Hindlimb muscle (tissue), 1 donor: ENCODE data around the gene OOEP. TPM values are rescaled to one million over a fixed set of nuclear protein-coding genes. Genes with fewer than 3 reads are reported as not detected.

Experiments used
- DNase-seq: peaks from one replicate; pipeline ENCODE4 v3.0.0-alpha.2; 2013
- polyA plus RNA-seq: library from polyadenylated mRNA; unstranded; fragments of 120-200 nt; gene quantifications from one replicate; pipeline ENCODE4 v1.2.1, GENCODE V29; 2013; ENCODE audit not compliant: insufficient read length

Gene OOEP
- polyA plus RNA-seq, 1 donor, result 0.36 TPM

DNA sequence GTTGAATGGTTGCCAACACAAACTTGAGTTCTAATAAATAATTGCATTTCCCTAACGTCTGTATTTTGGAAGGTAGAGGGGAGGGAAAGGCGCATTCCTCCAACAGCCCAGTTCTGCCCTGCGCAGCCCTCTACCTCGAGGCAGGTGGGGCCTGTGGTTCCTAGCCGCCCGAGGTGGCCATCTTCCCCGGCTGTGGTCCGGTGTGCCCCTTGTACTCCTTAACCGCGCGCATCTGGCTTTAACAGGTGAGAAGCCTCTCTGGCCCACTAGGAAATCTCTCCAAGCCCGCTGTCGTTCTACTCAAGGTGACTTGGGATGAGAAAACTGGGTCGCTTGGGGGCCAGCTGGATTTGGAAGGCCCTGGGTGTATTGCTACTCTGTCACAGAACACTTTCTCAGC lies 5.6 kb downstream of the OOEP start:
- no peak for DNase-seq

DNA sequence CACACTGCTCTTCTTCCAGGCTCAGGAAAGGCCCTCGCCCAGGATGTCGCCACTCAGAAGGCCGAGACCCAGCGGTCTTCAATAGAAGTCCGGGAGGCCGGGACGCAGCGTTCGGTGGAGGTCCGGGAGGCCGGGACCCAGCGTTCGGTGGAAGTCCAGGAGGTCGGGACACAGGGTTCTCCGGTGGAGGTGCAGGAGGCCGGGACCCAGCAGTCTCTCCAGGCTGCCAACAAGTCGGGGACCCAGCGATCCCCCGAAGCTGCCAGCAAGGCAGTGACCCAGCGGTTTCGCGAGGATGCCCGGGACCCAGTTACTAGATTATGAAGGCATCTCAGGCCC lies 6.2 kb downstream of the OOEP start:
- no peak for DNase-seq

DNA sequence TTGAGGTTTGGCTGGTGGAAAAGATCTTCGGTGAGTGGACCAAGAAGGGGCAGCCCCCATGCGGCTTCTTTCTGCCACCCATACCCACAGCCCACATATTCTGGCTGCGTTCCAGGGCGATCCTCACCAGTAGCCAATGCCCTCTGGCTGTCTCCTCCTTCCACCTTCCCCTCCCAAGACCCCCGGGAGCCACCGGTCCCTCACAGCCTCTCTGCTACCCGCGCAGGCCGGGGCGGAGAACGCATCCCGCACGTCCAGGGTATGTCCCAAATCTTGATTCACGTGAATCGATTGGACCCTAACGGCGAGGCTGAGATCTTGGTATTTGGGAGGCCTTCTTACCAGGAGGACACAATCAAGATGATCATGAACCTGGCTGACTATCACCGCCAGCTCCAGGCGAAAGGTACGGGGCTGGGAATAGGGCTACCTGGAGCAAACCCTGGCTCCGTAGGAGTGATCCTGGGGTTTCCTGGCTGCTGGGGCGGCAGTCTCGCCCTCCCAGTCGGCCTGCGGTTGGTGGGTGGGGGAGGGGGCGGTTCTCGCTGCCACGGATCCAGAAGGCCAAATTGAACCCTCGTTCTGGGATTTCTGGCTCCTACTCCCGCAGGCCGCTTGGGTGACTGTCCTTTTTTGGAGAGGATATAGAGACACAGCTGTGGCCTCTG lies 6.7 kb downstream of the OOEP start:
- DNase-seq, result no peak

DNA sequence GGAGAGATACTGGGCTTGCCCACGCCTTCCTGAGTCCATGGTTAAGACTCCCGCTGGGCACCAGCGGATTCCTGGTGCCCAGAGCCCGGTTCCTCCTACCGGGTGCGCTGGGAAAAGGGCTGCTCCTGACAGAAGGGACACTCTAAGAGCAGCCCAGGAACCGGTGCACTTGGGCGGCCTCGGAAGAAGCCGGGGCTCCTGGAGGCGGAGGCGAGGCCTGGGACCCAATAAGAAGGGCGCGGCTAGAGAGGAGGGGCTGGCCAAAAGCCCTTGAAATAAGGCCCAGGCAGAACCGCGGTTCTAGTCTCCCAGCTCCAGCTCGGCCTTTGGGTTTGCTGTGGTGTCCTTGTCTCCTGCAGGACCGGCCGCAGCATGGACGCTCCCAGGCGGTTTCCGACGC lies 7.3 kb downstream of the OOEP start, which contains the start of gene KHDC3L:
TSS of gene KHDC3L (plus strand) at position 301 of the 400 bp plus-strand sequence. CDS start at position 373, 72 bp downstream.
- no peak for DNase-seq

DNA sequence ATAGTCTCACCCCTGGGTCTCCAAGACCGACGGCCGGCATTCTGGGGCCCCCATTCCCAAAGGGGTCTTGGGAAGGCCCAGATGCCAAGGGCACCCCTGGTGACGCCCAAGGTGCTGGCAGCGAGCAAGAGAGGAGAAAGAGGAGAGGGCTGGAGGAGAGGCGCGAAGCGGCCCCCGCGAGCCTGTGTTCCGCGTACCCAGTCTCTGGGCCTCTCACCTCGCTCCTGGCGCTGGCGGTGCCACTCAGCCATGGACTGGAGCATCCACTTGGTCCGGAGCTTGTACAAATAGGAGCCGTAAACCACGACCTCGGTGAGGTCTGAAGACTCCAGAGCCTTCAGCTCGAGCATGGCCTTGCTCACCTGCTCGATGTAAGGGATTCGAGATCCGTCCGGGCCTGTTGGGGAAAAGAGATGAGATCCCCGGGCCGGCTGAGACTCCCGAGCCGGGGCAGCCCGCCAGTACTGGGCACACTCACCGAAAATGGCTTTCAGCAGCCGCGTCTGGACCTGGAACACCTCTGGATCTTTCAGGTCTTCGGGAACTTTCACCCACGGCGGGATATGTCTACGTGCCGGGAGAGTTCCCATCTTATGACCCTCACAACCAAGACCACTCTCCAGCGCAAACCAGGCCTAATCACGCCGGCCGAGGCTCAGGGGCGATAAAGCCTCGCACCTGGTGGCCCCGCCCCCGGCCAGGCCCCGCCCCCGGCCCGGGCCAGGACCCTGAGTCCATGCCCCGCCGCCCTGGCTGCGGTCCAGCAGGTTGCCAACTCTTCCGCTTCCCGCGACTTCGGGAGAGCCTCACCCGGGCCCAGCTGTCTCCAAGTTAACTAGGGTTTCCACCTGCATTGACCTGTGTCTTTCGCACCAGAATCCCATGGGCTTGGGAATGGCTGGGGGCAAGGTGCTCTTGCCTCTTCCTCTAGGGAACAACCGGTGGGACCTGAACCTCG lies 15.8 kb downstream of the OOEP start, which contains the start of gene DPPA5:
TSS of gene DPPA5 (minus strand) at position 641 of the 958 bp plus-strand sequence. CDS start at position 590, 51 bp downstream.
- DNase-seq, result no peak

DNA sequence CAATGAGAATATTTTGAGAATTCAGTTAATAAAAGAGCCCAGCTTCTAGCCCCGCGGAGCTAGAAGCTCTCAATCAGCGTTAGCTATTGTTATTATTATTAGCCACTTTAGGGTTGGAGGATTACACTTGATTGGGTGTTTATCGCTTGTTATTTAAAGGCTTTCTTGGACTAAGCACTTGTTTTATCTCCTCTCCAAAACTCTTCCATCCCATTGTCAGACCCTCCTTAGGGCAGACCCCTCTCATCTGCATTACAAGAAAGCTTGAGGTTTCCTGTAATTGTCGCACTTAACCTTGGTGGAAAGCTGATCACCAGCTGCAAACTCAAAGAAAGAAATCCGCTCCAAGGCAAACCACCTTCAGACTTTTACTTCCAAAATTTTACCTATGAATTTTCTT lies 20.4 kb downstream of the OOEP start:
- no peak for DNase-seq

DNA sequence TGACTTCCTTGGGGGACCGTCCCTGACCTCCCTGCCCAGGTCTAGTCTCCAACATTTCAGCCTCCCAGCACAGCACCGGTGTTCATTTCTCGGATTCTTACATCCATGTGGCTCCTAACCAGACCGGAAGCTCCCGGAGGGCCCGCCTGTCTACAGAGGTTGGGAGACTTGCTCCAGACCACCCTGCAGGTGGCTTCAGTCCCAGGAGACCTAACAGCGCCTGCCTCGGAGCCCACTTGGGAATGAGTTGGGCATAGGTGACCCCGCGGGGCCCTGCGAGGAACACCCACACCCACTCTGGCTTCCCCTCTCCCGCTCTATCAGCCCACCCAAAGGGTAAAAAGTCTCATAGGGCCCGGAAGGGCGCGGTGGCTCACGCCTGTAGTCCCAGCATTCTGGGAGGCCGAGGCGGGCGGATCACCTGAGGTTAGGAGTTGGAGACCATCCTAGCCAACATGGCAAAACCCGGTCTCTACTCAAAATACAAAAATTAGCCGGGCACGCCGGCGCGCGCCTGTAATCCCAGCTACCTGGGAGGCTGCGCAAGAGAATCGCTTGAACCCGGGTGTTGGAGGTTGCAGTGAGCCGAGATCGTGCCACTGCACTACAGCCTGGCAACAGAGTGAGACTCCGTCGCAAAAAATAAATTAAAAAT lies 21.0 kb downstream of the OOEP start:
- DNase-seq, result no peak

DNA sequence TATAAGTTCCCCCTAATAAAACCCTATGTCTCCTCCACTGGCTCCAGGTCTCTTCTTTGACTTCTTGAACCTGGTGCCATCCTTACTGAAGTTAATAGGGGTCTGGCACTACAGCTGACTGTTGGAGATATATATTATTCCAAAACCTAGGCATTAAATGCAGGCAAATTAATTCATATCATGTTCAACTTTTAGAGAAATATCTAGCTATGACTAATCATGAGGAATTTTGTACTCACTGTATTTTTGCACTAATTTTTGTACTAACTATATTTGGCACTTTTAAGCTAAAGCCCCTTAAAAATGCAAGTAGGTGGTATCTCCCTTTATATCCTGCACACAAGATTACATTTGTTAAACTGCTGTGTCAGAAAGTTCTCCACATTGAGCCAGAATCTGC lies 26.5 kb downstream of the OOEP start:
- DNase-seq, result no peak

DNA sequence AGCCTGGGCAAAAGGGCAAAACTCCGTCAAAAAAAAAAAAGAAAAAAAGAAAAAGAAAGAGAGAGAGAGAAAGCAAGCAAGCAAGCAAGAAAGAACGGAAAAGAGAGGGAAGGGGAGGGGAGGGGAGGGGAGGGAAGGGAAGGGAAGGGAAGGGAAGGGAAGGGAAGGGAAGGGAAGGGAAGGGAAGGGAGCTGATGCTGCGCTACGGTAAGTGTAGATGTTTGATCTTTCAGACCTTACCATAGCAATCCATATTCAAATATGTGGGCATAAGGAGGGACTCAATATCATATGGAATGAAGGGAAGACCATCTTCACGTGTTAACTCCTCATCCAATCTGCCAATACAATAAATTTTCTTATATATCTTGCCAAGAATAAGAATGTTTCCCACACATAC lies 27.5 kb downstream of the OOEP start:
- no peak for DNase-seq

DNA sequence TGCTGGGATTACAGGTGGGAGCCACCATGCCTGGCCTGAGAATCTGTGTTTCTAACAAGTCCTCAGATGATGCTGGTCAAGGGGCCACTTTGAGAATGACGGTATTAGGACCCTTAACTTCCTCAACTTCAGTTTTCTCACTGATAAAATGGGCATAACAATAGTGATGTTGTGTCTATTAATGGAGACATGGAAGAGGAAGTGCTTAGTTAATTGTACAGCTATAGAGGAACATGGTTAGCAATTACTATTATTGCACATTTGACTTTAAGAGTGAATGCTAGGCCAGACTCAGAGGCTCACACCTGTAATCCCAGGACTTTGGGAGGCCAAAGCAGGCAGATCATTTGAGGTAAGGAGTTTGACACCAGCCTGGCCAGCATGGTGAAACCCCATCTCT lies 28.4 kb downstream of the OOEP start:
- DNase-seq, result no peak

DNA sequence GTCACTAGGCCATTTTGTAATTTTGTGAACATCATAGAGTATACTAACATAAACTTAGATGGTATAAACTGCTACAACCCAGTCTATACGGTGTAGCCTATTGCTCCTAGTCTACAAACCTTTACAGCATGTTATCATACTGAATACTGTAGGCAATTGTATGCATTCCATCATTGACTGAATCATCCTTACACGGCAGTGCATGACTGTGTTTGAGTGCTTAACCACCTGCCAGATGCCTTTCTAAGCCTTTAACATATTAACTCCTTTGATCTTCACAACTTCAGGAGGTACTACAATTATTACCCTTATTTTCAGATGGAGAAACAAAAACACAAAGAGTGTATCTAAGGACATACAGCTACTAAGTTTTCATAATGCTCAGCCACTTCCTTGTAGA lies 29.6 kb downstream of the OOEP start:
- no peak for DNase-seq

DNA sequence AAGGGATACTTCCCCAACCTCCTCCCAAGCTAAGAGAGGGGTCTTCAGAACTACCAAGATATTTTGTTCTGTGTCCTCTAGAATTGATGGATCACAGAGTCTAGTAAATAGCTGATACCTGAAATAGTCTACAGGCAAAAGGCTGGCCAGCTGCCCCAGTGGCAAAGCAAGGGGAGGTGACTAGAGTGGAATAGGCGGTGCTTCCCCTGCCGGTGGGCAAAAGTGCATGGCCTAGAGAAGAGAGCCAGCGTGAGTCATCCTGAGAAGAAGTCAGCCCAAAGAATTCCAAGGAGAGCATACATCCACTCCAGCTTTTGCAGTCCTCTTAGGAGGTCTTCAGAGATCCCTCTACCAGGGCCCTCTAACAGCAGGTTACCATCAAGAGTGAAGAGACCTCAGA lies 30.4 kb downstream of the OOEP start:
- DNase-seq, result no peak

DNA sequence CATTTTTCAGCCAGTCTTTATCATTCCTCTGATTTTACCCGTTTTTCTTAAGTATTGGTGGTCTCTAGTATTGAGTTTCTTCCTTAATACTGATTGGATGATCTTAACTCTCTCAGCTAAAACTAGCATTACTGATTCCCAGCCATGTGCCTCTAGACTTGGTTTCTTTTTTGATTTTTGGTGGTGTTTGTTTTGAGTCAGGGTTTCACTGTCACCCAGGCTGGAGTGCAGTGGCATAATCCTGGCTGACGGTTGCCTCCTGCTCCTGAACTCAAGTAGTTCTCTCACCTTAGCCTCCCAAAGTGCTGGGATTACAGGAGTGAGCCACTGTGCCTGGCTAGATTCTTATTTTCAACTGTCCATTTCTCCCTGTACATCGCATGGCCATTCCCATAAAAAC lies 40.5 kb downstream of the OOEP start:
- DNase-seq, result no peak

DNA sequence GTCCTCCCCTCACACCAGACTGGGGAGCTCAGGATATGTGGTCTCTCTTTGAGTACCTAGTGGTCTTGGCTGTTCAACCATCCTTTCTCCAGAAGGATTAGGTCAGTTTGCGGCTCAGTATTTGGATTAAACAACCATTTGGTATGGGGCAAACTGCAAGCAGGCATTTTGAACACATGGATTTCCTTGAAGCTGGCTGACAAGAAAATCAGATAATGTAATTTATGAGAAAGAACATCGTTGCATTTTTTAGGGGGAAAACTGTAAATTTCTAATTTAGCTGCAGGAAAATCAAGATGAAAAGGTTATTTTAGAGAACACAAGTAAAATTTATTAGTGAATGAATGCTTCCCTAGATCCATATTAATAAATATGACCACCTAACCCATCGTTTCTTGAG lies 40.9 kb downstream of the OOEP start:
- no peak for DNase-seq

DNA sequence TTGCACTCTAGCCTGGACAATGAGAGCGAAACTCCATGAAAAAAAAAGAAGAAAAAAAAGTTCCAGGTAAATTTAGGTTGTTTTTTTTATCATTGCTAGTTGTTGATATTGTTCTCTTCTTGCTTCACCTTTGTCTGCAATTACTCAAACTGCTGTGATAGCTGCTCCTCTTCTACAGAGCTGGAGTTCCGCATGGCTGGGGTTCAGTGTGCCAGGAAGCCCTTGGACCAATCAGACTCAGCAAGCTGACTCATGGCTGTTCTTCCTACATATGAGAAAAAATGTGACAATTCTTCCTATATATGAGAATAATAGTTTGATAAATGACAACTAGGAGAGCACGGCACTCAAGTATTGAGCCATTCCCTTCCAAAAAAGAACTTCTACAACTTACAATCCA lies 44.0 kb downstream of the OOEP start:
- no peak for DNase-seq

DNA sequence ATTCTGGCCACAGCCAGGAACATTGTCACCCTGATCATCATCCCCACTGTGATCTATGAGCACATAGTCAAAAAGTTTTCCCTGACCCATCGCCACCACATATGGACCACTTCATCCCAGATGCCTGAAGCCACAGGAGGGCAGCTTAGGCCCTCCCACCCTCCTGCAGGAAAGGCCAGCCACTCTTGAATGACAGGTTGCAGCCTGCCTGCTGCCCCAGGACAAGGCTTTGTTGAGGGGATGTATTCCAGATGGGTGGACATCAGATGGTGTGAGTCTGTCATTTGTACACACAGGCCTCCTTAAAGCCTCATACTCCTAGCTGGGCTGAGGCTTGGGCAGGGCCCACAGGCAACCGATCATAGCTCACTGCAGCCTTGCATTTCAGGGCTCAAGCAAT lies 46.4 kb downstream of the OOEP start:
- no peak for DNase-seq

Other genes starting within 250 kb of the OOEP start
- not detected for gene KHDC1L, start 144.4 kb downstream of the OOEP start, polyA plus RNA-seq
- 5.5 TPM for gene KHDC1, start 106.7 kb downstream of the OOEP start, polyA plus RNA-seq
- gene DPPA5, start 15.6 kb downstream of the OOEP start, polyA plus RNA-seq, result not detected
- not detected for gene KHDC3L, start 7.2 kb downstream of the OOEP start, polyA plus RNA-seq
- gene DDX43, start 24.9 kb upstream of the OOEP start, polyA plus RNA-seq, result 1.2 TPM
- gene CGAS, start 82.4 kb upstream of the OOEP start, polyA plus RNA-seq, result 5.3 TPM
- 20.3 TPM for gene MTO1, start 91.8 kb upstream of the OOEP start, polyA plus RNA-seq
- gene EEF1A1, start 151.1 kb upstream of the OOEP start, polyA plus RNA-seq, result 20,185 TPM